H1 (cell line): ENCODE data around the gene DBNL. TPM values are rescaled to one million over a fixed set of nuclear protein-coding genes. Genes with fewer than 3 reads are reported as not detected.

Source experiments
- CTCF ChIA-PET: fragments of 300-600 bp; sonication (Branson Sonifier 250); formaldehyde crosslinking; loops from one replicate; lab custom pipeline; 2021; ENCODE audit not compliant: partially characterized antibody; lab: Charles Lee
- POLR2A ChIA-PET: fragments of 300-600 bp; sonication (Branson Sonifier 250); formaldehyde crosslinking; loops from one replicate; lab custom pipeline; 2021; ENCODE audit warnings: inconsistent platforms; ENCODE audit not compliant: partially characterized antibody; lab: Charles Lee
- DNase-seq, 2 experiments: peaks; one replicate each; pipeline versions ENCODE4 v3.0.0 to v3.0.0-alpha.2; 2010 to 2022; ENCODE audit warnings: low spot score in 2 of 2, low read depth in 1 of 2, mixed read lengths in 1 of 2
- FAIRE-seq: peaks from 2 replicates; lab custom pipeline; 2011; peaks lifted over from hg19 to GRCh38; lab: Jason Lieb, UNC
- H2AFZ ChIP-seq: 2 replicates; pipeline ENCODE4 v1.8.1; 2012; ENCODE audit warnings: low read length, inconsistent platforms
- H2AK5ac ChIP-seq: 2 replicates; pipeline ENCODE4 v1.6.1; 2013; ENCODE audit warnings: low read depth, low read length
- H2BK120ac ChIP-seq: replicated peaks from 2 replicates; pipeline ENCODE3; 2013; ENCODE audit warnings: low read depth, low read length, inconsistent platforms
- H2BK12ac ChIP-seq: 2 replicates; pipeline ENCODE4 v1.6.1; 2013; ENCODE audit warnings: low read depth, low read length
- H2BK15ac ChIP-seq: 2 replicates; pipeline ENCODE4 v1.6.1; 2013; ENCODE audit warnings: low read length
- H2BK20ac ChIP-seq: 2 replicates; pipeline ENCODE4 v1.6.1; 2013; ENCODE audit warnings: low read length
- H2BK5ac ChIP-seq: 2 replicates; pipeline ENCODE4 v1.6.1; 2013; ENCODE audit warnings: low read depth, low read length
- H3K14ac ChIP-seq: 2 replicates; pipeline ENCODE4 v1.6.1; 2013; ENCODE audit warnings: inconsistent platforms; ENCODE audit not compliant: insufficient read length
- H3K18ac ChIP-seq: 2 replicates; pipeline ENCODE4 v1.6.1; 2013; ENCODE audit warnings: low read length; ENCODE audit errors: extremely low read depth
- H3K23ac ChIP-seq: 2 replicates; pipeline ENCODE4 v1.6.1; 2013; ENCODE audit warnings: inconsistent platforms; ENCODE audit not compliant: insufficient read length
- H3K23me2 ChIP-seq: 2 replicates; pipeline ENCODE4 v1.6.1; 2013; ENCODE audit warnings: low read depth, low read length
- H3K27ac ChIP-seq: 2 replicates; pipeline ENCODE4 v1.6.1; 2011; ENCODE audit warnings: low read depth, low read length, inconsistent platforms
- H3K27me3 ChIP-seq, 4 experiments: replicated peaks in 1 of 4; 1 replicate in 1 of 4; 2 replicates in 3 of 4; pipeline versions ENCODE4 v1.6.1 to v1.8.1; 2011 to 2013; ENCODE audit warnings: low read length in 3 of 4, mild to moderate bottlenecking in 3 of 4, inconsistent platforms in 2 of 4, mixed read lengths in 2 of 4, moderate library complexity in 1 of 4; ENCODE audit not compliant: control insufficient read depth in 3 of 4, insufficient read depth in 3 of 4; ENCODE audit errors: extremely low read depth in 1 of 4
- H3K36me3 ChIP-seq, 4 experiments: 2 replicates each; pipeline versions ENCODE4 v1.6.1 to v1.8.1; 2011 to 2013; ENCODE audit warnings: mild to moderate bottlenecking in 4 of 4, low read length in 3 of 4, moderate library complexity in 2 of 4, control low read depth in 1 of 4, inconsistent platforms in 1 of 4; ENCODE audit not compliant: insufficient read depth in 4 of 4, control insufficient read depth in 2 of 4
- H3K4ac ChIP-seq: replicated peaks from 2 replicates; pipeline ENCODE3; 2013; ENCODE audit warnings: low read length, low read depth, mixed read lengths, inconsistent platforms; ENCODE audit not compliant: insufficient read length
- H3K4me1 ChIP-seq, 4 experiments: replicated peaks in 1 of 4; 1 replicate in 1 of 4; 2 replicates in 3 of 4; pipeline versions ENCODE4 v1.6.1 to v1.8.1; 2011 to 2013; ENCODE audit warnings: low read length in 3 of 4, inconsistent platforms in 2 of 4, mixed read lengths in 1 of 4; ENCODE audit not compliant: insufficient read depth in 4 of 4, control insufficient read depth in 3 of 4
- H3K4me2 ChIP-seq, 2 experiments: 2 replicates each; pipeline versions ENCODE4 v1.6.1 to v1.8.1; 2011 to 2013; ENCODE audit warnings: low read depth in 2 of 2, low read length in 2 of 2, control low read depth in 1 of 2, inconsistent platforms in 1 of 2, mild to moderate bottlenecking in 1 of 2; ENCODE audit not compliant: insufficient read depth in 1 of 2
- H3K4me3 ChIP-seq, 4 experiments: fragments of 200-600, 300-600 bp in 1 of 4; sonication (generic), shearing (Covaris generic), sonication (Bioruptor Twin) in 1 of 4; 2 replicates each; pipeline versions ENCODE4 v1.5.1 to v1.8.1; 2011 to 2016; ENCODE audit warnings: low read length in 4 of 4, low read depth in 3 of 4, control low read depth in 2 of 4, inconsistent platforms in 2 of 4, mild to moderate bottlenecking in 2 of 4, mixed read lengths in 1 of 4, moderate library complexity in 1 of 4; ENCODE audit not compliant: insufficient read depth in 2 of 4; ENCODE audit errors: extremely low read depth in 1 of 4
- H3K56ac ChIP-seq: replicated peaks from 2 replicates; pipeline ENCODE3; 2013; ENCODE audit warnings: low read depth, mild to moderate bottlenecking, mixed read lengths, low read length, inconsistent platforms; ENCODE audit not compliant: insufficient read length
- H3K79me1 ChIP-seq: 2 replicates; pipeline ENCODE4 v1.6.1; 2013; ENCODE audit warnings: low read depth, low read length, control low read depth
- H3K79me2 ChIP-seq, 2 experiments: 2 replicates each; pipeline versions ENCODE4 v1.6.1 to v1.8.1; 2012 to 2013; ENCODE audit warnings: low read length in 2 of 2, mild to moderate bottlenecking in 2 of 2, inconsistent platforms in 1 of 2; ENCODE audit not compliant: insufficient read depth in 2 of 2, control insufficient read depth in 1 of 2
- H3K9ac ChIP-seq, 4 experiments: replicated peaks in 1 of 4; 1 replicate in 1 of 4; 2 replicates in 3 of 4; pipeline versions ENCODE4 v1.6.1 to v1.8.1; 2011 to 2013; ENCODE audit warnings: low read depth in 3 of 4, low read length in 3 of 4, control low read depth in 2 of 4, mild to moderate bottlenecking in 2 of 4, moderate library complexity in 2 of 4, inconsistent platforms in 1 of 4; ENCODE audit errors: extremely low read depth in 1 of 4
- H3K9me3 ChIP-seq, 2 experiments: 2 replicates each; pipeline versions ENCODE4 v1.6.1 to v1.8.1; 2012 to 2013; ENCODE audit warnings: mild to moderate bottlenecking in 2 of 2, moderate library complexity in 2 of 2, control low read depth in 1 of 2, inconsistent platforms in 1 of 2, low read depth in 1 of 2, low read length in 1 of 2, mixed read lengths in 1 of 2; ENCODE audit not compliant: insufficient read depth in 2 of 2
- H4K20me1 ChIP-seq, 2 experiments: replicated peaks in 1 of 2; 2 replicates each; pipeline versions ENCODE3 to v1.8.1; 2011 to 2013; ENCODE audit warnings: inconsistent platforms in 2 of 2, low read length in 2 of 2, mild to moderate bottlenecking in 1 of 2; ENCODE audit not compliant: insufficient read depth in 2 of 2, control insufficient read depth in 1 of 2
- H4K5ac ChIP-seq: 2 replicates; pipeline ENCODE4 v1.6.1; 2013; ENCODE audit warnings: low read length, low read depth, mixed read lengths, inconsistent platforms; ENCODE audit not compliant: insufficient read length
- H4K8ac ChIP-seq: 2 replicates; pipeline ENCODE4 v1.8.0; 2013; ENCODE audit warnings: mild to moderate bottlenecking, moderate library complexity, low read length, inconsistent platforms; ENCODE audit not compliant: insufficient read depth; ENCODE audit errors: extremely low read depth
- H4K91ac ChIP-seq: replicated peaks from 2 replicates; pipeline ENCODE3; 2013; ENCODE audit warnings: low read length, mixed read lengths, inconsistent platforms; ENCODE audit not compliant: insufficient read length
- BRCA1 ChIP-seq: IDR thresholded peaks from 2 replicates; pipeline ENCODE4 v1.6.1; 2012; ENCODE audit warnings: low read depth, low read length, improper control_type of control experiment
- CTCF ChIP-seq, 3 experiments: IDR thresholded peaks; 1 replicate in 2 of 3; 2 replicates in 1 of 3; pipeline versions ENCODE4 v1.5.1 to v1.6.1; 2011; ENCODE audit warnings: low read length in 3 of 3, mild to moderate bottlenecking in 3 of 3, inconsistent platforms in 2 of 3, low read depth in 1 of 3, moderate library complexity in 1 of 3; ENCODE audit not compliant: insufficient read depth in 1 of 3; ENCODE audit errors: control extremely low read depth in 1 of 3
- SIRT6 ChIP-seq: IDR thresholded peaks from one replicate; pipeline ENCODE4 v1.7.1; 2012; ENCODE audit warnings: low read length, inconsistent platforms
- TBP ChIP-seq: IDR thresholded peaks from 2 replicates; pipeline ENCODE4 v1.6.1; 2011; ENCODE audit warnings: low read depth, low read length, improper control_type of control experiment
- ZNF274 ChIP-seq: IDR thresholded peaks from 2 replicates; pipeline ENCODE4 v1.7.0; 2012; ENCODE audit warnings: low read length, borderline replicate concordance; ENCODE audit errors: extremely low read depth
- WGBS, 2 experiments: shearing (Covaris generic) in 1 of 2; methylation state at CpG; one replicate each; pipeline versions ENCODE4 v1.1.6 to v1.1.7; 2013 to 2015; ENCODE audit warnings: low lambda C conversion rate in 2 of 2, mixed read lengths in 2 of 2, inconsistent platforms in 1 of 2, low coverage in 1 of 2, missing lambda C conversion rate in 1 of 2; ENCODE audit not compliant: insufficient replicate concordance in 2 of 2, insufficient coverage in 1 of 2, insufficient read length in 1 of 2; ENCODE audit errors: extremely low coverage in 1 of 2, missing lambda C conversion rate in 1 of 2; 5-methylcytosine and 5-hydroxymethylcytosine counted together
- long read RNA-seq, 2 experiments: library from RNA in 1 of 2; library from capped mRNA in 1 of 2; stranded (forward); transcript quantifications; one replicate each; pipeline ENCODE4 v2.0.0, GENCODE V29; 2021; ENCODE audit warnings: inconsistent platforms in 1 of 2
- polyA minus RNA-seq, 3 experiments: library from RNA; depleted of rRNA, polyadenylated mRNA; stranded (reverse); fragments of >200 nt; gene quantifications; 1 replicate in 2 of 3; 2 replicates in 1 of 3; pipeline ENCODE4 v1.2.3, GENCODE V29; 2011
- polyA plus RNA-seq, 7 experiments: library from polyadenylated mRNA; depleted of rRNA in 3 of 7; stranded (reverse) in 5 of 7; unstranded in 2 of 7; fragments of >200 nt in 5 of 7; fragments of 200-250 nt in 2 of 7; gene quantifications; 1 replicate in 5 of 7; 2 replicates in 1 of 7; 4 replicates in 1 of 7; pipeline versions ENCODE4 v1.2.1 to v1.2.3, GENCODE V29; 2011 to 2013; ENCODE audit warnings: missing spikeins in 2 of 7, mixed read lengths in 2 of 7
- total RNA-seq: library from RNA; stranded (reverse); fragmentation: NEBNext Ultra II Directional; extraction: Animal tissue kit (Norgen Biotek cat#: 25700); gene quantifications from 2 replicates; pipeline ENCODE4 v1.2.1, GENCODE V29; 2021

The DBNL gene
- 30.9 and 32.1 TPM in 2 replicates for total RNA-seq
- 56.6 and 63.1 TPM in 2 replicates for polyA plus RNA-seq (2011; rRNA removed)
- 47.8 TPM for polyA plus RNA-seq (2011; cell fraction: cytosol; rRNA removed)
- polyA plus RNA-seq (2011; cell fraction: nucleus; rRNA removed) = 43.1 TPM
- polyA plus RNA-seq (2012, experiment 1 of 2) = 33.1 to 42.9 TPM (median 38.9 TPM) in 4 replicates
- 38.3 TPM for polyA plus RNA-seq (2012, experiment 2 of 2)
- polyA plus RNA-seq (2013, experiment 1 of 2) = 15.5 TPM
- 14.7 TPM for polyA plus RNA-seq (2013, experiment 2 of 2)
- polyA minus RNA-seq (2011; rRNA and poly(A)+ RNA removed) = 40.6 and 48.6 TPM in 2 replicates
- 17.3 TPM for polyA minus RNA-seq (2011; cell fraction: cytosol; rRNA and poly(A)+ RNA removed)
- 25.1 TPM for polyA minus RNA-seq (2011; cell fraction: nucleus; rRNA and poly(A)+ RNA removed)
- long read RNA-seq, experiment 1, partial matches to known transcripts = 17 of 24 reads
- long read RNA-seq, experiment 1, other reads (novel, unspliced or antisense) = 5 of 24 reads
- long read RNA-seq, experiment 2, partial matches to known transcripts = 5 of 8 reads
- long read RNA-seq, experiment 2, other reads (novel, unspliced or antisense) = 1 of 8 reads

DNA sequence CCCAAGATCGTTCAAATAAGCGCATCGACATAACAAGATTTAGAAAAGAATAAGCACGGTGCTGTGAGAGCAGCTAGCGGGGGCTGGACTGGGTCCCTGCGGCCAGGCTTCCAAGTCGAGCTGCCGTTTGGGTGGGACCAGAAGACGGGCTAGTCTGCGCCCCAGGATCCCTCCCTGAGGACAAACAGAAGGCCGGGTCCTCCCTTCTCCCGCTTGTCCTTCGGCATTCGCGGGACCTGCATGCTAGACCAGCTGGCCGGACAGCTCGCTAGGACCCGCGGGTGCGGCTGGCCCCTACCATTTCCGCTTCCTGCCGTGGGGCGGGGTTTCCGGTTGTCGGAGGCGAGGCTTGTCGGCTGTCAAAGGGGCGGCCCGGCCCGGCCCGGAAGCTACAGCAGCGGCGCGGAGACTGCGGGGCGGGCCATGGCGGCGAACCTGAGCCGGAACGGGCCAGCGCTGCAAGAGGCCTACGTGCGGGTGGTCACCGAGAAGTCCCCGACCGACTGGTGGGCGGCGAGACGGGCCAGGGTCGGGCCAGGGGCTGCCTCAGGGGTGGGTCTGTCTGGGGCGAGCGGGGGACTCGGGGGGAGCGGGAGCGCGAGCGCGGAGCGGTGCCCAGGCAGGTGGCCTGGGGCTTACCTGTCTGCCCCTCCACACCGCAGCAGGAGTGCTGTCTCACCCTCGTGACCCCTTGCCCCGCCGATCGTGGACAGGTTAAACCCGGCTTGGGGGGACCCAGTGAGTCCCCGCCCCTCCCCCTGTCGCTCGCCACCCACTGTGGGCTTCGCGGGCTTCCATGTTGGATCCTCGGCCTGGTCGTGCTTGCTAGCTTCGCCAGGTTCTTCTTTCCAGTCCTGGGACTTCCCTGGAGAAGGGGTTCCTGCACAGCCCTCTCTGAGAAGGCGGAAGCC, at the start of gene DBNL:
Gene DBNL (plus strand): TSS at position 388 of the 911 bp plus-strand sequence. CDS start 36 bp downstream, at position 424.
- Histone ChIP-seq H4K8ac (peak within 1 kb of the TSS; percentile 57), H3K23me2 (peaks cover 13% of the 10 kb centered on the region), H3K4me1 (peaks cover 0 to 6% (median 0%) of the 10 kb centered on the region in 4 experiments; a peak in 3 of 7 replicates), H2AFZ (peak within 1 kb of the TSS; percentile 95), H3K79me1 (peaks cover 2% of the 10 kb centered on the region; the same call in 1 of the 2 replicates), H2BK120ac (no peak within 1 kb of the TSS), H3K18ac (peak within 1 kb of the TSS; percentile 42), H3K4me3 (peak within 1 kb of the TSS; percentile 79 to 92 (median 83)), H3K79me2 (peaks cover 0 to 25% of the 10 kb centered on the region in 2 experiments; a peak in 2 of 4 replicates), H3K9ac (peak within 1 kb of the TSS; percentile 38 to 68 (median 48); a peak in 6 of 7 replicates), H3K27me3 (no peaks in the 10 kb centered on the region; a peak in 2 of 7 replicates), H3K56ac (peak within 1 kb of the TSS; percentile 83), H4K5ac (peak within 1 kb of the TSS; percentile 87), H2BK5ac (peak within 1 kb of the TSS; percentile 60; the same call in 1 of the 2 replicates), H4K91ac (peak within 1 kb of the TSS; percentile 91), H3K14ac (no peak within 1 kb of the TSS), H3K4me2 (peak within 1 kb of the TSS; percentile 87 to 89), H3K9me3 (no peaks in the 10 kb centered on the region), H2BK15ac (no peak within 1 kb of the TSS), H2BK12ac (no peak within 1 kb of the TSS), H3K4ac (peak within 1 kb of the TSS; percentile 44), H3K36me3 (peaks cover 0 to under 1% (median 0%) of the 10 kb centered on the region in 4 experiments; a peak in 1 of 8 replicates), H2BK20ac (no peak within 1 kb of the TSS), H2AK5ac (no peak within 1 kb of the TSS), H4K20me1 (peaks cover 0 to 7% of the 10 kb centered on the region in 2 experiments), H3K27ac (no peak within 1 kb of the TSS), H3K23ac (no peak within 1 kb of the TSS)
- ChIA-PET CTCF (interaction anchor here (0.6 to 2.2 kb wide), 7 partner anchors 19 to 87 kb away, joined by 3 to 9 read pairs (median 5); no protein-coding TSS in a partner anchor), POLR2A (interaction anchor here (0.6 to 2.8 kb wide), 7 partner anchors 10 to 141 kb away, joined by 3 to 16 read pairs (median 4); partner anchors contain the start of gene PGAM2)
- peak; percentile 44 to 97 for DNase-seq
- WGBS, 2 experiments = 2% methylated on average over 48 of the region's 74 CpGs; no CpG with 5 or more reads in 1 of the 2 experiments
- FAIRE-seq = no peak
- TF ChIP-seq CTCF (IDR thresholded peaks at IDR 0.05; ENCODE audit: control extremely low read depth in 1 of 3, insufficient read depth in 1 of 3, low read depth in 1 of 3, low read length in 3 of 3) (no peak), BRCA1 (no peak), SIRT6 (no peak), ZNF274 (no peak), TBP (no peak)
